ENCODE results near the gene KRTAP10-8. TPM values are rescaled to one million over a fixed set of nuclear protein-coding genes. Genes with fewer than 3 reads are reported as not detected.

The KRTAP10-8 gene
- total RNA-seq, 1 experiment from 2014 or later = not detected

- Mint-ChIP-seq H3K9me3 (peaks cover 33% of the 10 kb centered on the region), H3K36me3 (peaks cover 36% of the 10 kb centered on the region), H3K4me3 (no peak overlapping the region), H3K4me1 (peaks cover 31% of the 10 kb centered on the region), H3K27ac (no peak overlapping the region), H3K27me3 (ENCODE audit: low read depth) (peaks cover 4% of the 10 kb centered on the region)
- TF ChIP-seq, protein P1, sequence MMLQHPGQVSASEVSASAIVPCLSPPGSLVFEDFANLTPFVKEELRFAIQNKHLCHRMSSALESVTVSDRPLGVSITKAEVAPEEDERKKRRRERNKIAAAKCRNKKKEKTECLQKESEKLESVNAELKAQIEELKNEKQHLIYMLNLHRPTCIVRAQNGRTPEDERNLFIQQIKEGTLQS (CRISPR knock-in tag; conservative IDR thresholded peaks at IDR 0.05) = no peak
- TF ChIP-seq ZNF121 (CRISPR knock-in tag; IDR thresholded peaks at IDR 0.05) (no peak), ZNF263 (CRISPR knock-in tag; IDR thresholded peaks at IDR 0.05; ENCODE audit: low read depth) (no peak), EMX1 (CRISPR knock-in tag; IDR thresholded peaks at IDR 0.05) (no peak), FOXP1 (CRISPR knock-in tag; IDR thresholded peaks at IDR 0.05; ENCODE audit: borderline replicate concordance) (no peak), ATF6 (CRISPR knock-in tag; IDR thresholded peaks at IDR 0.05) (no peak), ZNF219 (CRISPR knock-in tag; IDR thresholded peaks at IDR 0.05; ENCODE audit: borderline replicate concordance) (no peak), TCF7 (CRISPR knock-in tag; IDR thresholded peaks at IDR 0.05; ENCODE audit: low read depth) (no peak), CBFB (CRISPR knock-in tag; IDR thresholded peaks at IDR 0.05; ENCODE audit: low read depth) (no peak), USF2 (CRISPR knock-in tag; IDR thresholded peaks at IDR 0.05) (no peak), RELA (CRISPR knock-in tag; IDR thresholded peaks at IDR 0.05; ENCODE audit: borderline replicate concordance) (no peak), GRHL2 (CRISPR knock-in tag; IDR thresholded peaks at IDR 0.05; ENCODE audit: insufficient replicate concordance, severe bottlenecking) (no peak), ZBTB21 (CRISPR knock-in tag; IDR thresholded peaks at IDR 0.05; ENCODE audit: borderline replicate concordance) (no peak), ETV6 (CRISPR knock-in tag; IDR thresholded peaks at IDR 0.05) (no peak), ZNF281 (CRISPR knock-in tag; IDR thresholded peaks at IDR 0.05) (no peak), GTF2I (CRISPR knock-in tag; conservative IDR thresholded peaks at IDR 0.05) (no peak)
- TF ChIP-seq, protein P2, sequence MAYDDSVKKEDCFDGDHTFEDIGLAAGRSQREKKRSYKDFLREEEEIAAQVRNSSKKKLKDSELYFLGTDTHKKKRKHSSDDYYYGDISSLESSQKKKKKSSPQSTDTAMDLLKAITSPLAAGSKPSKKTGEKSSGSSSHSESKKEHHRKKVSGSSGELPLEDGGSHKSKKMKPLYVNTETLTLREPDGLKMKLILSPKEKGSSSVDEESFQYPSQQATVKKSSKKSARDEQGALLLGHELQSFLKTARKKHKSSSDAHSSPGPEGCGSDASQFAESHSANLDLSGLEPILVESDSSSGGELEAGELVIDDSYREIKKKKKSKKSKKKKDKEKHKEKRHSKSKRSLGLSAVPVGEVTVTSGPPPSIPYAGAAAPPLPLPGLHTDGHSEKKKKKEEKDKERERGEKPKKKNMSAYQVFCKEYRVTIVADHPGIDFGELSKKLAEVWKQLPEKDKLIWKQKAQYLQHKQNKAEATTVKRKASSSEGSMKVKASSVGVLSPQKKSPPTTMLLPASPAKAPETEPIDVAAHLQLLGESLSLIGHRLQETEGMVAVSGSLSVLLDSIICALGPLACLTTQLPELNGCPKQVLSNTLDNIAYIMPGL (CRISPR knock-in tag; IDR thresholded peaks at IDR 0.05) = no peak
- TF ChIP-seq, protein P3, sequence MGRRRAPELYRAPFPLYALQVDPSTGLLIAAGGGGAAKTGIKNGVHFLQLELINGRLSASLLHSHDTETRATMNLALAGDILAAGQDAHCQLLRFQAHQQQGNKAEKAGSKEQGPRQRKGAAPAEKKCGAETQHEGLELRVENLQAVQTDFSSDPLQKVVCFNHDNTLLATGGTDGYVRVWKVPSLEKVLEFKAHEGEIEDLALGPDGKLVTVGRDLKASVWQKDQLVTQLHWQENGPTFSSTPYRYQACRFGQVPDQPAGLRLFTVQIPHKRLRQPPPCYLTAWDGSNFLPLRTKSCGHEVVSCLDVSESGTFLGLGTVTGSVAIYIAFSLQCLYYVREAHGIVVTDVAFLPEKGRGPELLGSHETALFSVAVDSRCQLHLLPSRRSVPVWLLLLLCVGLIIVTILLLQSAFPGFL (CRISPR knock-in tag; IDR thresholded peaks at IDR 0.05; ENCODE audit: borderline replicate concordance) = no peak
- TF ChIP-seq, protein P4, sequence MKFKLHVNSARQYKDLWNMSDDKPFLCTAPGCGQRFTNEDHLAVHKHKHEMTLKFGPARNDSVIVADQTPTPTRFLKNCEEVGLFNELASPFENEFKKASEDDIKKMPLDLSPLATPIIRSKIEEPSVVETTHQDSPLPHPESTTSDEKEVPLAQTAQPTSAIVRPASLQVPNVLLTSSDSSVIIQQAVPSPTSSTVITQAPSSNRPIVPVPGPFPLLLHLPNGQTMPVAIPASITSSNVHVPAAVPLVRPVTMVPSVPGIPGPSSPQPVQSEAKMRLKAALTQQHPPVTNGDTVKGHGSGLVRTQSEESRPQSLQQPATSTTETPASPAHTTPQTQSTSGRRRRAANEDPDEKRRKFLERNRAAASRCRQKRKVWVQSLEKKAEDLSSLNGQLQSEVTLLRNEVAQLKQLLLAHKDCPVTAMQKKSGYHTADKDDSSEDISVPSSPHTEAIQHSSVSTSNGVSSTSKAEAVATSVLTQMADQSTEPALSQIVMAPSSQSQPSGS (CRISPR knock-in tag; IDR thresholded peaks at IDR 0.05; ENCODE audit: borderline replicate concordance, low read depth) = no peak
- TF ChIP-seq, protein P5, sequence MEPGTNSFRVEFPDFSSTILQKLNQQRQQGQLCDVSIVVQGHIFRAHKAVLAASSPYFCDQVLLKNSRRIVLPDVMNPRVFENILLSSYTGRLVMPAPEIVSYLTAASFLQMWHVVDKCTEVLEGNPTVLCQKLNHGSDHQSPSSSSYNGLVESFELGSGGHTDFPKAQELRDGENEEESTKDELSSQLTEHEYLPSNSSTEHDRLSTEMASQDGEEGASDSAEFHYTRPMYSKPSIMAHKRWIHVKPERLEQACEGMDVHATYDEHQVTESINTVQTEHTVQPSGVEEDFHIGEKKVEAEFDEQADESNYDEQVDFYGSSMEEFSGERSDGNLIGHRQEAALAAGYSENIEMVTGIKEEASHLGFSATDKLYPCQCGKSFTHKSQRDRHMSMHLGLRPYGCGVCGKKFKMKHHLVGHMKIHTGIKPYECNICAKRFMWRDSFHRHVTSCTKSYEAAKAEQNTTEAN (CRISPR knock-in tag; IDR thresholded peaks at IDR 0.05) = no peak
- ChIA-PET CTCF (no interaction called here), POLR2A (no interaction called here)
- DNase-seq (ENCODE audit: low spot score) (no peak), ATAC-seq (no peak)
Measured at GRCh38 chr21:44614161-44614631, 2.3 kb downstream of the KRTAP10-8 start.
